Muscle of leg (tissue), 11 donors: ENCODE data around the gene RPAP2. TPM values are rescaled to one million over a fixed set of nuclear protein-coding genes. Genes with fewer than 3 reads are reported as not detected.
"Not testable (repeated sequence)": the region's sequence is repeated elsewhere in the genome, so short reads cannot be mapped to it uniquely, and the experiment has no call there.

ENCODE experiments used
- DNase-seq: peaks from one replicate; pipeline ENCODE4 v3.0.0; 2013
- H3K27ac ChIP-seq: one replicate; pipeline ENCODE4 v1.5.1; 2013; ENCODE audit warnings: mild to moderate bottlenecking, low read length, control low read depth
- H3K27me3 ChIP-seq: one replicate; pipeline ENCODE4 v1.6.1; 2013; ENCODE audit warnings: low read length; ENCODE audit not compliant: control insufficient read depth, insufficient read depth
- H3K36me3 ChIP-seq: one replicate; pipeline ENCODE4 v1.6.1; 2013; ENCODE audit warnings: low read length; ENCODE audit not compliant: control insufficient read depth, insufficient read depth
- H3K4me1 ChIP-seq: one replicate; pipeline ENCODE4 v1.6.1; 2013; ENCODE audit warnings: low read length; ENCODE audit not compliant: control insufficient read depth, insufficient read depth
- H3K4me3 ChIP-seq: one replicate; pipeline ENCODE4 v1.5.1; 2013; ENCODE audit warnings: low read length, control low read depth
- H3K9me3 ChIP-seq: replicated peaks from 2 replicates; pipeline ENCODE4 v1.6.1; 2013; ENCODE audit warnings: low read depth, low read length; ENCODE audit not compliant: control insufficient read depth
- WGBS: methylation state at CpG from one replicate; pipeline ENCODE4 v1.1.5; 2013; ENCODE audit warnings: missing lambda C conversion rate; ENCODE audit not compliant: insufficient coverage; 5-methylcytosine and 5-hydroxymethylcytosine counted together
- polyA plus RNA-seq, 8 donors: library from polyadenylated mRNA; unstranded; fragments of 120-200 nt; gene quantifications; one replicate each; pipeline versions ENCODE4 v1.2.1 to v1.2.3, GENCODE V29; 2013; ENCODE audit warnings: inconsistent platforms in 1 of 8, low replicate concordance in 1 of 8; ENCODE audit not compliant: insufficient read length in 8 of 8, insufficient read depth in 1 of 8
- total RNA-seq: library from RNA; stranded (reverse); fragments of 120-200 nt; gene quantifications from one replicate; pipeline ENCODE4 v1.2.4, GENCODE V29; 2013

RPAP2 gene
- total and polyA plus RNA-seq, 9 donors: 13.7 to 31.1 (median 16.1) TPM

DNA sequence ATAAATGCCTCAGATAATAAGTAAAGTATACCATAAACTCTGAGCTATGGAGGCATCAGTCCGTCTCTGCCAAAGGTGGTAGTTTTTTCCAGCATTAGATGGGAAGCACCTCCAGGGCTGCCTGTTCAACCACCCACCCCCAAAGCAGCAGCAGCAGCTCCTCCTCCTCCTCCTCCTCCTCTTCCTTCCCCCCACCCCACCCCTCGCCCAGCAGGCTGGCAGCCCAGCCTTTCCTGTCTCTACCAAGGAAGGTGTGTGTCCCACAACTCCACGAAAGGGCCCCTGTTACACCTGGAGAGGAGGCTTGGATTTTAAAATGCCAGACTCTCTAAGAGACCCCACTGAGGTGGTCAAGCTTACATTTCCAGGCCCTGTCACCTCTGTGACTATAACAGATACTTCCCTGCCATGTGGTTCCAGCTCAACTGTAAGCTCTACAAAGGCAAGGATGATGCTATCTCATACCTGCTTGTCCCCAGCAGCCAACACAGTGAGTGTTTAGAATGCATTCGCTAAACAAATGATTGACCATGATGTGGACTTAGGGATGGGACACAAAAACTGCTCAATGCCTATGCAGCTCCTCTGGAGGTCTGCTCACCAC, 111.2 kb downstream of the RPAP2 start:
- H3K27ac ChIP-seq: no peak overlapping the region
- no peak for DNase-seq
- H3K27me3 ChIP-seq: no peaks in the 10 kb centered on the region
- no peaks in the 10 kb centered on the region for H3K4me1 ChIP-seq
- no peaks in the 10 kb centered on the region for H3K36me3 ChIP-seq
- H3K4me3 ChIP-seq: no peak overlapping the region
- WGBS: 50% methylated on average over 2 of the region's 4 CpGs
- no peaks in the 10 kb centered on the region for H3K9me3 ChIP-seq

DNA sequence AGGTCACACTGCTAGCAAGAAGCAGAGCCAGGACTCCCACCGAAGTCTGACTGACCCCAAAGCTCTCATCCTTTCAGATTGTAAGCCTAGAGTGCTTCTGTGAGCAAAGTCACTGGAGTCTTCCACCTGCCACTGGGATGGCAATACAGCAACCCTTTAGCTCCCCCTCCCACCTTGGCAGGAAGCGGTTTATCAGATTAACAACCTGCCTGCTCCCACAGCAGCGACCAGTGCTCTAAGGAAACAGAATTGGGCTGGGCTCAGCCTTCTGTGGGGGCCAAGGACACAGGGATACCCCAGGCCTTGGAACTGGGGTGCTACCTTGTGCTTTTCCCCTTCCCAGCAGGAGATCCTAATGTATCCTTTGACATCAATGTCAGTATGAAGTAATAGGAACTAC, 111.8 kb downstream of the RPAP2 start:
- no peak for DNase-seq
- Histone ChIP-seq H3K4me3 (no peak overlapping the region), H3K4me1 (no peaks in the 10 kb centered on the region), H3K9me3 (no peaks in the 10 kb centered on the region), H3K27ac (no peak overlapping the region), H3K27me3 (no peaks in the 10 kb centered on the region), H3K36me3 (no peaks in the 10 kb centered on the region)
- 0% methylated on average over 1 of the region's 3 CpGs for WGBS

DNA sequence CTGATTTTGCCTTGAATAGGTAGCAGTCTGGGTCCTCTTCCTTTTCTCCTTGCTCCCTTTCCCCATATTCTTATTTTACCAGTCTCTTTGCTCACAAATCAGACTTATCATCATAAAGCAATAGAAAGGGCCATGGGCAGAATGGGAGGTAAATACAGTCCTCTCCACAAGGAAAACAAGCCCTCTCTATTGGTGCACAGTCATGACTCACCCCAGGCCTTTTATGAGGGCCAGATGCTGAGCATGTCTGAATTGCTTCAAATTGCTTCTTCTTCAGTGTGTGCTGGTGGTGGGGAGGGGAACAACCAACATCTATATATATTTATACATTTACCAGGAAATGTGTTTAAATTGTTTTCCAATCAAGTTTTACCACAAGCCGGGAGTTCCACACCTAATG, 112.7 kb downstream of the RPAP2 start:
- no peak for DNase-seq
- no CpG with 5 or more reads among the region's 1 CpG for WGBS
- no peaks in the 10 kb centered on the region for H3K4me1 ChIP-seq

DNA sequence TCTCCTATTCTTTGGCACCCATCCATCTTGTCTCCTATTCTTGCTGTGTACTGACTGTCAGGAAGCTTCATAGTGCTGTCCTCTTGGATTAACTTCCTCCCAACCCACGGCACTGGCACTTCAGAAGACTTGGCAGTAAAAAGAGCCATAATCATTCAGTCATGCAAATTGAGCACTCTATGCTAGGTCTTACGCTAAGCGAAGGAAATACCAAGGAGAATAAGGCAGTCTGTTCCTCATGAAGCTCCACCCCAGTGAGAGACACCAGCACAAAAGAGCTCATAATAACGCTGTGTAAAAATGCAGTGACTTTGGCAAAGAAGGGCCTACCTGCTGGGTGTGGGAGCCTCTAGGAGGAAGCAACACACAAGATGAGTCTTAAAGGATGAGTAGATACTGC, 120.8 kb downstream of the RPAP2 start:
- 70% methylated on average over 3 of the region's 4 CpGs for WGBS
- DNase-seq: no peak

More for the DNA sequence above, 112.7 kb downstream of the RPAP2 start:
- H3K27me3 ChIP-seq: no peaks in the 10 kb centered on the region
- no peaks in the 10 kb centered on the region for H3K9me3 ChIP-seq
- H3K36me3 ChIP-seq: no peaks in the 10 kb centered on the region
- no peak overlapping the region for H3K4me3 ChIP-seq
- H3K27ac ChIP-seq: no peak overlapping the region

DNA sequence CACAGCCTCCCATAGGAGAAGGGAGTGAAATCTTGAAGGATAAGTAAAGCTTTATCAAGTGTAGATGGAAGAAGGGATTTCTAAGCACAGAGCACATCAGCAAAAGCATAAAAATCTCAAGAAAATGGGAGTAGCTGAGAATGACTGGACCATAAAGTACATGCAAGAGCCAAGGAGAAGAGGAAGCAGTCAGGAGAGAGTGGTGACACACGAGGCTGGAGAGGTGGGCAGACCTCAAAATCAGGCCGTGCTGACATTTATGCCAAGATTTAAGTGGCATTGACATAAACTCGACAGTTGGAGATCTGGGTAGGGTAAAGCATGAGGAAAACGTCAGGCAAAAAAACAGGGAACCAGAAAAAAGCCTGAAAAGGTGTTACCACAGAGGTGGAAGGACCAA, 125.5 kb downstream of the RPAP2 start:
- Histone ChIP-seq H3K4me3 (no peak overlapping the region), H3K9me3 (no peaks in the 10 kb centered on the region), H3K36me3 (no peaks in the 10 kb centered on the region), H3K27ac (no peak overlapping the region), H3K27me3 (no peaks in the 10 kb centered on the region), H3K4me1 (no peaks in the 10 kb centered on the region)
- WGBS: 27% methylated on average over 4 of the region's 4 CpGs
- DNase-seq: no peak

More for the DNA sequence above, 120.8 kb downstream of the RPAP2 start:
- H3K27me3 ChIP-seq: no peaks in the 10 kb centered on the region
- H3K4me1 ChIP-seq: no peaks in the 10 kb centered on the region
- no peak overlapping the region for H3K27ac ChIP-seq
- H3K36me3 ChIP-seq: no peaks in the 10 kb centered on the region
- no peaks in the 10 kb centered on the region for H3K9me3 ChIP-seq
- H3K4me3 ChIP-seq: no peak overlapping the region

DNA sequence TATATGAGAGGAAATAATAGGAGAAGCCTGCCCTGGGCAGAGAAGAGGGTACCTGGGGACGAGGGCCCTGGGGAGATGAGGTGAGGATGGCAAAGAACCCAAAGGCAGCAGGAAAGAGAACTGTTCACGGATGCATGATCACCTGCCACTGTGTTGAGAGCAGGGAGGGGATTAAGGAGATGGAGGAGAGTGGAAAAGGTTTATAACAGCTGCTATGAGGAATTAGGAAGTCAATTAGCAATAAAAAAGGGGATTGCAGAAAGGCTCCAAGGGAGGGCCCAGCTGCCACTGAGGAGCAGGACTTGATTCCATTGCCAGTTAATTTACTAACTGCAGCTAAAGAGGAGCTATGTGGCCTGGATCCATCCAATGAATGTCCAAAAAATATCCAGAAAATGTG, 126.8 kb downstream of the RPAP2 start:
- Histone ChIP-seq H3K27me3 (no peaks in the 10 kb centered on the region), H3K27ac (no peak overlapping the region), H3K9me3 (no peaks in the 10 kb centered on the region), H3K4me3 (no peak overlapping the region), H3K4me1 (no peaks in the 10 kb centered on the region), H3K36me3 (no peaks in the 10 kb centered on the region)
- WGBS: 20% methylated on average over 2 of the region's 2 CpGs
- DNase-seq: no peak

DNA sequence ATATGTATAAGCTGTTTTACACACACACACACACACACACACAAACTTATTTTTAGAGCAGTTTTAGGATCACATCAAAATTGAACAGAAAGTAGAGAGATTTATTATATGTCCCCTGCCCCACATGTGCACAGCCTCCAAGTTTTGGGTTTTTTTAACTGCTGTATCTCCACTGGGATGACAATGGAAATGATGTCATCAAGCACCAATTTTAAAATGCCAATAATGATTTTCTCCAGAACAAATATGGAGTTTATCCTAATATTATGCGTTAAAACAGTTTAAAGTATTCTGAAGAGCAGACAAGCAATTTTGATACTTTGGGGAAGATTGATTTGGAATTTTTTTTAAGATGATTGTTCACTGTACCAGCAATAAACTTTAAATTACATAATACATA, 131.2 kb downstream of the RPAP2 start:
- H3K4me3 ChIP-seq: no peak overlapping the region
- DNase-seq: no peak
- no peaks in the 10 kb centered on the region for H3K36me3 ChIP-seq
- H3K27me3 ChIP-seq: no peaks in the 10 kb centered on the region
- no CpG with 5 or more reads among the region's 1 CpG for WGBS
- no peak overlapping the region for H3K27ac ChIP-seq
- H3K9me3 ChIP-seq: no peaks in the 10 kb centered on the region
- H3K4me1 ChIP-seq: no peaks in the 10 kb centered on the region

DNA sequence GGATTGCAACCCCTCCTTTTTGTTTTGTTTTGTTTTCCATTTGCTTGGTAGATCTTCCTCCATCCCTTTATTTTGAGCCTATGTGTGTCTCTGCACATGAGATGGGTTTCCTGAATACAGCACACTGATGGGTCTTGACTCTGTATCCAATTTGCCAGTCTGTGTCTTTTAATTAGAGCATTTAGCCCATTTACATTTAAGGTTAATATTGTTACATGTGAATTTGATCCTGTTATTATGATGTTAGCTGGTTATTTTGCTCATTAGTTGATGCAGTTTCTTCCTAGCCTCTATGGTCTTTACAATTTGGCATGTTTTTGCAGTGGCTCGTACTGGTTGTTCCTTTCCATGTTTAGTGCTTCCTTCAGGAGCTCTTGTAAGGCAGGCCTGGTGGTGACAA, 135.7 kb downstream of the RPAP2 start:
- not testable (repeated sequence) for H3K4me3 ChIP-seq, H3K9me3 ChIP-seq, H3K4me1 ChIP-seq, H3K36me3 ChIP-seq, H3K27me3 ChIP-seq, H3K27ac ChIP-seq, DNase-seq
- no CpG with 5 or more reads among the region's 1 CpG for WGBS

DNA sequence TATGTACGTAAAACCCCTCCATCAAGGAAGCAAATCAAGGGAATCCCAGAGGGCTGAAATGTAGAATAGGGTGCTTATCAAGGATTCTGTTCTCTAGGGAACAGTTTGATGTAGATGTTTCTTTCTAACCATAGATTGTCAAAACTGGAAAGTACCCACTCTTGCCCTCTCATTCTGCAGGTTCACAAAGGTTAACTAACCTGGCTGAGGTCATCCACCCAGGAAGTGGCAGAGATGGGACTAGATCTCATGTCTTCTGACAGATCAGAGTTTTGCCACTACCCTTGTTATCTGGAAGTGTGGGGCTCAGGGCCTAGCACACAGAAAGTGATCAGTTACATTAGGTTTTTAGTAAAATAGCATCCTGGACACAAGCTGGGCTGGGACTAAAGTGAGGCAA, 140.4 kb downstream of the RPAP2 start:
- DNase-seq: no peak
- WGBS: no CpG with 5 or more reads among the region's 1 CpG
- Histone ChIP-seq H3K36me3 (no peaks in the 10 kb centered on the region), H3K27ac (no peak overlapping the region), H3K4me3 (no peak overlapping the region), H3K27me3 (no peaks in the 10 kb centered on the region), H3K9me3 (peaks cover 2% of the 10 kb centered on the region), H3K4me1 (no peaks in the 10 kb centered on the region)

DNA sequence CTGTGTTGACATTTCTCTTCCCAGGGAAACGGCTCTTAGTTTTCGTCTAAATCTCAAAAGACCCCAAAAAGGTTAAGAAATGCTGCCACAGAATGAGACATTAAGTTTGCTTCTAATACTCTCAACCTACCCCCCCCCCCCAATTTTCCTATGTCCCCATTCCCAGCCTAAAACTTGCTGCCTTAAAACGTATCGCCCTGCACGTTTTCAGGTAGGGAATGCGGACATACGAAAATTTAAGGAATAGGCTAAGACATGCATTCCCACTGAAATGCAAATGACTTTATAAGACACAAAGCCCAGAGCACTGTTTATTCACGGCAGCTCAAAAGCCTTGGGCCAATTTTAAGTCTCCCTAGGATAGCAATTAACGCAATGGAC, 142.4 kb downstream of the RPAP2 start:
- Histone ChIP-seq H3K27ac (no peak overlapping the region), H3K36me3 (no peaks in the 10 kb centered on the region), H3K4me1 (no peaks in the 10 kb centered on the region), H3K27me3 (no peaks in the 10 kb centered on the region), H3K4me3 (no peak overlapping the region), H3K9me3 (peaks cover 2% of the 10 kb centered on the region)
- DNase-seq: no peak
- WGBS: 85% methylated on average over 9 of the region's 9 CpGs

DNA sequence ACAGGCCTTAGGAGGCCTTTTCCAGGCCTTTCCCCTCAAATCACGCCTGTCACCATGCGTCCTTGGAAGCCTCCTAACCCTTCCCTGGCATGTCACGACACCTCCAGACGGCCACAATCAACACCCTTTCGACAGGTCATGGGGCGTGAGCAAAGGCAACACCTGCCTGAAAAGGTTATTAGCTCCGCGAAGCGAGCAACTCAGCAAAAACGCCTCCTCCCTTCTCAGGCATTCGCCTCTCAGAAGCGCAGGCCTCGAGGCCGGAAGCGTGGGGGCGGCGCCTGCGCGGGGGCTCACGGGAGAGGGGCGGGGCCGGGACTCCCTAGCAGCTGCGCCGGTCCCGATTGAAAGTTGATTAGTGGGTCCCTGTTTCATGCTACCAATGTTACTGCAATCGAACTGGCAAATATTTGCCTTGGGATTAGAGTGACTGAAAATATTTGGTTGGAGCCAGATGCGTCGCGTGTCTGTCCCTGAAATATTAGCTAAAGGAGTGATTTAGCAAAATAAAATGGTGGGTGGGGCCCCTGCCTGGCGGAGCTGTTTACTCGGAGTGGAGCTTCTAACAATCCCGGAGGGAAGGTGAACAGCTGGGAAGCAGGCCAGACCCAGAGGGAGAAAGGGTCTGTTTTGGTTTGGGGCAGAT, 143.0 kb downstream of the RPAP2 start:
- 69% methylated on average over 31 of the region's 32 CpGs for WGBS
- Histone ChIP-seq H3K4me1 (no peaks in the 10 kb centered on the region), H3K27me3 (no peaks in the 10 kb centered on the region), H3K4me3 (no peak overlapping the region), H3K27ac (no peak overlapping the region), H3K36me3 (no peaks in the 10 kb centered on the region), H3K9me3 (peaks cover under 1% of the 10 kb centered on the region)
- no peak for DNase-seq
